ENCODE results near the gene SPG21.

Gene SPG21

DNA sequence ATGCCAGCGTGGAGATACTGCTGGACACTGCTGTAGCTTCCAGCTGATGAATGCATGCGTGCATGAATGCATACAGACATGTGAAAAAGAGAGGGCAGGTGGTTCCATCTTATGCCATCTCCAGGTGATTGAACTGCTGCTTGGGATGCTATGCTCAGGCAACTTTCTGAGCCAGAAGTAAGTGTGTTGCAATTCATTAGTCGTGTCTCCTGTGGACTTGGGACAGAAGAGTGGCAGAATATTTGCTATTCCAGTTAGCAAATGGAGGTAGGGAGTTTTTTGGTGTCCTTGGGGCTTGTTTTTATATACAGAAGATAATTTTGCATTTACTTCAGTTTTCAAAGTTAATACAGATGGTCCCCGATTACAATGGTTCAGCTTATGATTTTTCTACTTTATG is 44.8 kb downstream of the SPG21 start:
- no peak for DNase-seq (ENCODE audit: low read depth, low spot score)
- H3K27ac ChIP-seq: no peak overlapping the region

- no peak for DNase-seq (ENCODE audit: low read depth, low spot score)
- no peak overlapping the region for H3K27ac ChIP-seq
Measured at GRCh38 chr15:64943512-64944225, 46.0 kb downstream of the SPG21 start.

DNA sequence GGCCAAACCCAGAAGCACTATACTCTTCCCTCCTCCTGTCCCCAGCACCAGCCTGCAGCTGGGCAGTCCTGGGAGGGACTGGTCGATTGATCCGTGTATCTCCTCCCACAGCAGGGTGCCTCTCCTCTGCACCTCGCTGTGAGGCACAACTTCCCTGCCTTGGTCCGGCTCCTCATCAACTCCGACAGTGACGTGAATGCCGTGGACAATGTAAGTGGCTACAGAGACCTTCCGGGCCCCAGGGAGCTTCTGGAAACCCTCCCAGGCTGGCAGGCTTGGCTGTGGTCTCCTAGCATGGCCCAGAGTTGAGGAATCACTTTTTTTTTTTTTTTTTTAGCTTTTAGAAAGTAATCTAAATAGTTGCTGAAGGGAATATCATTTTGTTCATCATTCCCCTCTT is 47.4 kb downstream of the SPG21 start:
- no peak for DNase-seq (ENCODE audit: low read depth, low spot score)
- no peak overlapping the region for H3K27ac ChIP-seq

- DNase-seq (ENCODE audit: low read depth, low spot score): no peak
- H3K27ac ChIP-seq: no peak overlapping the region
Measured at GRCh38 chr15:64938192-64938591, 51.5 kb downstream of the SPG21 start.

GRCh38 chr15:64934023-64934422 is 55.7 kb downstream of the SPG21 start:
- DNase-seq (ENCODE audit: low read depth, low spot score): no peak
- H3K27ac ChIP-seq: no peak overlapping the region

GRCh38 chr15:64931381-64931780 is 58.3 kb downstream of the SPG21 start:
- DNase-seq (ENCODE audit: low read depth, low spot score): no peak
- H3K27ac ChIP-seq: no peak overlapping the region

DNA sequence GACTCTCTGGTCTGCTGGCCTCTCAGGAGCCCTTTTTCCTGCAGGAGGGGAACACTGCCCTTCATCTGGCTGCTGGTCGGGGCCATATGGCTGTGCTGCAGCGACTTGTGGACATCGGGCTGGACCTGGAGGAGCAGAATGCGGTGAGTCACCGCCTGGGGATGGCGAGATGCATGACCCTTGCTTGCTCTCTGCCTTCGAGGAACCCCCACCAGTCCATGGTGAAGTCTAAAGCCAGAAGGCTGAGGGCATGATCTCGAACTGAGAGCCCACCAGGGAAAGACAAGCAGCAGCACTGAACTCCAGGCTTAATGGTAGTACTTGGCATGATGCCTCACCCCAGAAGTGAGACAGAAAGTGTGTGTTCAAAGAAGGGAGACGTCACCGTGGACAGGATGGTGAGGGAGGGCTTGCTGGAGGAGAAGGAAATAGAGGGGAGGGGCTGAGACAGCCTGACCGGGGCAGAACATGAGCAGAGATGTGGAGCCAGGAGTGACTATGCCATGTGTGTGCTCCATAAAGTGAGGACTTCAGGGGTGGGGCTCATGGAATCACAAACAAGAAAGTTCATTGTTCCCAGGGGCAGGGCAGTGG is 58.8 kb downstream of the SPG21 start:
- H3K27ac ChIP-seq: no peak overlapping the region
- DNase-seq (ENCODE audit: low read depth, low spot score): no peak

GRCh38 chr15:64930019-64930652 is 59.6 kb downstream of the SPG21 start:
- H3K27ac ChIP-seq: no peak overlapping the region
- no peak for DNase-seq (ENCODE audit: low read depth, low spot score)

GRCh38 chr15:64928626-64929220 is 61.0 kb downstream of the SPG21 start:
- no peak for DNase-seq (ENCODE audit: low read depth, low spot score)
- no peak overlapping the region for H3K27ac ChIP-seq

GRCh38 chr15:64926661-64927060 is 63.1 kb downstream of the SPG21 start:
- H3K27ac ChIP-seq: no peak overlapping the region
- no peak for DNase-seq (ENCODE audit: low read depth, low spot score)

- DNase-seq (ENCODE audit: low read depth, low spot score): no peak
- H3K27ac ChIP-seq: no peak overlapping the region
Measured at GRCh38 chr15:64925335-64926330, 64.1 kb downstream of the SPG21 start.

DNA sequence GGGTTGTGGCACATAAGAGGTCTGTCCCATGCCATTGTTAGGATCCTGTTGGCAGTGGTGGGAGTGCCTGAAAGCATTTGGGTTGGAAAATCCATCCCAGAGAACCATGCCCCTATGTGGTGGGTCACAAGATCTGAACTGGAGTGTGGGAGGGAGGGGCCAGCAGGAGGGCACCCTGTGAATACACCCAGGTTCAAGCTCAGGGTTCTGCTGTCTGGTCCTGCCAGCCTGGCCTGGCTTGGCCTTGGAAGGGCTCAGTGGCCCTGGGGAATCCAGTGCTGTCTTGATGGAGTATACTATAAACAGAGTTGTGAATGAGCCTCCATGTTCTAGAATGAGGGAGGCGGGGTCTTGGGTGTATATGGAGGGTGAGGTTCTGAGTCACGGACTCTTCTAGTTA is 66.2 kb downstream of the SPG21 start:
- no peak overlapping the region for H3K27ac ChIP-seq
- DNase-seq (ENCODE audit: low read depth, low spot score): no peak

GRCh38 chr15:64921711-64922110 is 68.0 kb downstream of the SPG21 start:
- H3K27ac ChIP-seq: no peak overlapping the region
- DNase-seq (ENCODE audit: low read depth, low spot score): no peak

- H3K27ac ChIP-seq: no peak overlapping the region
- no peak for DNase-seq (ENCODE audit: low read depth, low spot score)
Measured at GRCh38 chr15:64919721-64920120, 70.0 kb downstream of the SPG21 start.

DNA sequence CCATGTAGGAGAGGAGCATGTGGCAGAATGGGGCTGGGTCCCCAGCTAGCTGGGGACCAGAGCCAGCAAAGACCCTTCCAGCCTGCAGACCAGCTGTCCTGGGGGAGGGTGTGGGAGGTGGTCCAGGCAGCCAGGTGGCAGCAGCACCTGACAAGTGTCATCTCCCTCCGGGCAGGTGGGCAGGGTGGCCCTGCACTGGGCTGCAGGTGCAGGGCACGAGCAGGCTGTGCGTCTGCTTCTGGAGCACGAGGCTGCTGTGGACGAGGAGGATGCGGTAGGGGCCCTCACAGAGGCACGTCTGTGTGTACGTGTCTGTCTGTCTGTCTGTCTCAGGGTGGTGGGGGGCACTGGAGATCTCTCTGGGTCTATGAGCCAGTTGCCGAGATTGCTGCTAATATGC is 72.5 kb downstream of the SPG21 start:
- H3K27ac ChIP-seq: no peak overlapping the region
- DNase-seq (ENCODE audit: low read depth, low spot score): no peak

DNA sequence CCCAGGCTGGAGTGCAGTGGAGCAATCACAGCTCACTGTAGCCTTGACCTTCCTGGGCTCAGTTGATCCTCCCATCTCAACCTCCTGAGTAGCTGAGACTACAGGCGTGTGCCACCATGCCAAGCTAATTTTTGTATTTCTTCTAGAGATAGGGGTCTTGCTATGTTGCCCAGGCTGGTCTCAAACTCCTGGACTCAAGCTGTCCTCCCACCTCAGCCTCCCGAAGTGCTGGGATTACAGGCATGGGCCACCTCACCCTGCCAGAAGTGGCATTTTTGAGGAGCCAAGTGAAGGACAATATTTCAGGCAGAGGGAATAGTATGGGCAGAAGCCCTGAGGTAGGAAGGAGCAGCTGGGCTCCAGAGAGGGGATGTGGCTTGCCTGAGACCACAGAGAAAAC is 73.3 kb downstream of the SPG21 start:
- DNase-seq (ENCODE audit: low read depth, low spot score): no peak
- H3K27ac ChIP-seq: no peak overlapping the region

GRCh38 chr15:64915518-64916227 is 74.0 kb downstream of the SPG21 start:
- DNase-seq (ENCODE audit: low read depth, low spot score): no peak
- H3K27ac ChIP-seq: no peak overlapping the region

All from epithelial cell of prostate (primary cell).